Thyroid gland (tissue), 4 donors: ENCODE results near the gene ZMPSTE24.

Experiments
- CTCF ChIP-seq, 6 experiments: fragments of 200-600 bp in 3 of 6; fragments of 450-650 bp in 3 of 6; sonication (generic) in 3 of 6; IDR thresholded peaks; one replicate each; pipeline ENCODE4 v1.5.1; 2016 to 2019; ENCODE audit warnings: antibody characterized with exemption in 6 of 6, mild to moderate bottlenecking in 2 of 6, inconsistent platforms in 1 of 6, moderate library complexity in 1 of 6
- POLR2A ChIP-seq, 2 donors: fragments of 450-650 bp; IDR thresholded peaks; one replicate each; pipeline ENCODE4 v1.6.1; 2017; ENCODE audit warnings: antibody characterized with exemption in 2 of 2, mild to moderate bottlenecking in 2 of 2, moderate library complexity in 1 of 2

GRCh38 chr1:40316595-40317393 is 58.8 kb downstream of the ZMPSTE24 start, which contains the start of gene COL9A2:
- TF ChIP-seq CTCF (IDR thresholded peaks at IDR 0.05) (no peak), POLR2A (IDR thresholded peaks at IDR 0.05) (peak in 1 of 2 donors; percentile 36)
